Mucosa of descending colon (tissue), 3 donors: ENCODE results near the gene IPO5. TPM values are rescaled to one million over a fixed set of nuclear protein-coding genes. Genes with fewer than 3 reads are reported as not detected.
"Not testable (repeated sequence)": the region's sequence is repeated elsewhere in the genome, so short reads cannot be mapped to it uniquely, and the experiment has no call there.

Experiments used
- ATAC-seq: fragments of 200-7000 bp; cut with Tn5 transposase; one replicate; pipeline ENCODE4 v1.9.1; 2020; ENCODE audit warnings: mild to moderate bottlenecking, moderate library complexity
- DNase-seq, 3 donors: peaks; one replicate each; pipeline ENCODE4 v3.0.0-alpha.2; 2020
- H3K36me3 ChIP-seq: fragments of 200-600 bp; one replicate; pipeline ENCODE4 v1.8.0; 2021; ENCODE audit warnings: low read depth, mild to moderate bottlenecking
- H3K4me1 ChIP-seq: fragments of 200-600 bp; one replicate; pipeline ENCODE4 v1.8.0; 2021; ENCODE audit warnings: low read depth, mild to moderate bottlenecking
- H3K4me3 ChIP-seq: fragments of 200-600 bp; one replicate; pipeline ENCODE4 v1.8.0; 2021; ENCODE audit warnings: mild to moderate bottlenecking
- H3K9me3 ChIP-seq: fragments of 200-600 bp; one replicate; pipeline ENCODE4 v1.8.0; 2021; ENCODE audit warnings: mild to moderate bottlenecking
- intact Hi-C, 2 donors: fragments of 100-400 bp; cut with DNase I in 1 of 2; cut with micrococcal nuclease in 1 of 2; formaldehyde crosslinking; loops; one replicate each; pipeline versions ENCODE4 v1.11.0 to v1.11.1; 2022; cut with DNase I, micrococcal nuclease
- total RNA-seq, 3 donors: library from RNA; stranded (reverse); fragmentation: NEBNext Ultra II Directional in 2 of 3; extraction: Animal tissue kit (Norgen Biotek cat#: 25700) in 2 of 3; gene quantifications; one replicate each; pipeline versions ENCODE4 v1.2.1 to v1.2.4, GENCODE V29; 2021 to 2023
- TF ChIP-seq, protein P1 (sequence below): fragments of 200-600 bp; IDR thresholded peaks from one replicate; pipeline ENCODE4 v1.8.0; 2022; ENCODE audit warnings: antibody characterized with exemption, mild to moderate bottlenecking
- donor health status: DM: no; HTN: no; CAD: no; lungs with moderate emphysema.
- donor health status: DM: no; HTN: no; CAD: no.
- donor health status: DM: no; HTN: yes; CAD: no.

The IPO5 gene
- total RNA-seq, 3 donors from 2014 or later = 66.6 to 112 (median 68.3) TPM

DNA sequence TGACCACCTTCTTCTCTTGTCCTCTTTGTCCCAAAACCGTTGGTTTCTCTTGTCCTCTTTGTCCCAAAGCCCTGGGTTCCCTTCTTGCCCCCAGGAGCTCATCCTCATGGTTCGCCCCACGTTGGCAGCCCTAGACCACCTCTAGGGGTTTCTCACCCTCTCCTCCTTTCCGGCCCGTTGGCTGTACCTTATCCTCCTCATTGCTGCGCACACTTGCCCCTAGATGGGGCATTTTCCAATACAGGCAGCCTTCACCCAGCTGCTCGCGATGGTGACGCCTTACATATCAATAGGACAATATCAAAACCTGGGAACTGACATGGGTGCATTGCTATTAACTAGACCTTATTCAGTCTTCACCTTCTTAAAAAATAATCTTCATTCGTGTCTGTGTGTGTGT, 86.5 kb downstream of the IPO5 start:
- DNase-seq (no peak), ATAC-seq (no peak)
- no peaks in the 10 kb centered on the region for H3K4me1 ChIP-seq
- no peaks in the 10 kb centered on the region for H3K9me3 ChIP-seq
- no peaks in the 10 kb centered on the region for H3K36me3 ChIP-seq
- H3K4me3 ChIP-seq = no peak overlapping the region
- TF ChIP-seq, protein P1, sequence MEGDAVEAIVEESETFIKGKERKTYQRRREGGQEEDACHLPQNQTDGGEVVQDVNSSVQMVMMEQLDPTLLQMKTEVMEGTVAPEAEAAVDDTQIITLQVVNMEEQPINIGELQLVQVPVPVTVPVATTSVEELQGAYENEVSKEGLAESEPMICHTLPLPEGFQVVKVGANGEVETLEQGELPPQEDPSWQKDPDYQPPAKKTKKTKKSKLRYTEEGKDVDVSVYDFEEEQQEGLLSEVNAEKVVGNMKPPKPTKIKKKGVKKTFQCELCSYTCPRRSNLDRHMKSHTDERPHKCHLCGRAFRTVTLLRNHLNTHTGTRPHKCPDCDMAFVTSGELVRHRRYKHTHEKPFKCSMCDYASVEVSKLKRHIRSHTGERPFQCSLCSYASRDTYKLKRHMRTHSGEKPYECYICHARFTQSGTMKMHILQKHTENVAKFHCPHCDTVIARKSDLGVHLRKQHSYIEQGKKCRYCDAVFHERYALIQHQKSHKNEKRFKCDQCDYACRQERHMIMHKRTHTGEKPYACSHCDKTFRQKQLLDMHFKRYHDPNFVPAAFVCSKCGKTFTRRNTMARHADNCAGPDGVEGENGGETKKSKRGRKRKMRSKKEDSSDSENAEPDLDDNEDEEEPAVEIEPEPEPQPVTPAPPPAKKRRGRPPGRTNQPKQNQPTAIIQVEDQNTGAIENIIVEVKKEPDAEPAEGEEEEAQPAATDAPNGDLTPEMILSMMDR = no peak
- intact Hi-C loops = no loop called here

DNA sequence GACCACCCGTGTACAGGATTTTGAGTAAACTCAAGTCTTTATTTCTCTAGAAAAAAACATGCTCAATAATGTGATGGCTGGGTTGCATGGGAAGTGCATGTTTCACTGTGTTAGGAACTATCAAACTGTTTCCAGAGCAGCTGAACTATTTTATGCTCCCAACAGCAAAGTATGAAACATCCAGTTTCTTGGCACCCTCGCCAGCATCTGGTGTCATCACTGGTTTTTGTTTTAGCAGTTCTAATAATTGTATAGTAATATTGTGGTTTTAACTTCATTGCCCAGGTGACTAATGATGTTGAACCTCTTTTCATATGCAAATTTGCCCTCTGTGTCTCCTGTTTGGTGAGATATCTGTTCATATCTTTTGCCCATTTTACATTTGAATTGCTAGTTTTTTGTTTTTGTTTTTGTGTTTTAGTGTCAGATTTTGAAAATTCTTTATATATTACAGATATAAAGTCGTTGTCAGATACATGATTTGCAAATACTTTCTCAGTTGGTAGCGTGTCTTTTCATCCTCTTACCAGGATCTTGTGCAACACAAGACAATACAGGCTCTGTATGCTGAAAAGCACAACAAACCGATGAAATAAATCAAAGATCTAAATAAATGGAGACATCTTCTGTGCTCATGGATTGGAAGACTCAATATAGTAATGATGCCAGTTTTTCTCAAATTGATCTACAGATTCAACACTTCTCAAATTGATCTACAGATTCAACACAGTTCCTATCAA, 87.8 kb downstream of the IPO5 start:
- Histone ChIP-seq H3K36me3 (no peaks in the 10 kb centered on the region), H3K4me3 (no peak overlapping the region), H3K4me1 (no peaks in the 10 kb centered on the region), H3K9me3 (no peaks in the 10 kb centered on the region)
- intact Hi-C loops = no loop called here
- TF ChIP-seq, protein P1 = no peak
- DNase-seq (no peak), ATAC-seq (no peak)

DNA sequence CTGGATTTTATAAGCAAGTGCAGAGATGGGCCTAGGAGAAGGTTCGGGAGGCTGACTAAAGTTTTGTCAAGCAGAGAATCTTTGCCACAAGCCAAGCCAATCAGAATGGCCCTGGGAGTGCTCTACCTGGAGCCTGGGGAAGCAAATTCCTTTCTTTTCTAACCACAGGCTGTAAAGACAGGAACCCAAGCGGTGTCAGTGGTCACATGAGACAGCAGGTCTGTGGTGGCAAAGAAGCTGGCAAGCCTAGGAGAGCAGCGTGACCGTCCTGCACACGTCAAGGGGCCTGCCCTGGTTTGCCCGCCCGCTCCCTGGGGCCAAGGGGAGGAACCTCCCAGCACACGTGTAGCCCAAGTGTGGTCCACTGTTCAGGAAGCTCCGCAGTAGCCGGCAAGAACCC, 90.8 kb downstream of the IPO5 start:
- no peak overlapping the region for H3K4me3 ChIP-seq
- no peaks in the 10 kb centered on the region for H3K36me3 ChIP-seq
- DNase-seq = no peak
- no peak for ATAC-seq
- intact Hi-C loops = no loop called here
- no peaks in the 10 kb centered on the region for H3K4me1 ChIP-seq
- TF ChIP-seq, protein P1 = no peak
- H3K9me3 ChIP-seq = no peaks in the 10 kb centered on the region

DNA sequence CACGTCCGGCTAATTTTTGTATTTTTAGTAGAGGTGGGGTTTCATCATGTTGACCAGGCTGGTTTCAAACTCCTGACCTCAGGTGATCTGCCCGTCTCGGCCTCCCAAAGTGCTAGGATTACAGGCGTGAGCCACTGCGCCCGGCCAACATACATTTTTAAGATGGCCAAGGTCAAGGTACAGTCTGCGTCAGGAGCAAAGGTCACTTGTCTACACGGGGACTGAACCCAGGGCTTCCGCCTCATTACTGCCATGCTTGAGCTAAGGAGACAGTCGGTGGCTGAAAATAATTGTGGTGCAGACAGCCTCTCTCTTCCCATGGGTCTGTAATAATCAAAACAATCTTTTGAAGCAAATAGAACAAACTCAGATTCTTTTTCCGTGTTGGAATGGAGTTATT, 94.3 kb downstream of the IPO5 start:
- H3K4me1 ChIP-seq, ATAC-seq, H3K9me3 ChIP-seq, intact Hi-C loops, H3K4me3 ChIP-seq, DNase-seq, H3K36me3 ChIP-seq: not testable (repeated sequence)

DNA sequence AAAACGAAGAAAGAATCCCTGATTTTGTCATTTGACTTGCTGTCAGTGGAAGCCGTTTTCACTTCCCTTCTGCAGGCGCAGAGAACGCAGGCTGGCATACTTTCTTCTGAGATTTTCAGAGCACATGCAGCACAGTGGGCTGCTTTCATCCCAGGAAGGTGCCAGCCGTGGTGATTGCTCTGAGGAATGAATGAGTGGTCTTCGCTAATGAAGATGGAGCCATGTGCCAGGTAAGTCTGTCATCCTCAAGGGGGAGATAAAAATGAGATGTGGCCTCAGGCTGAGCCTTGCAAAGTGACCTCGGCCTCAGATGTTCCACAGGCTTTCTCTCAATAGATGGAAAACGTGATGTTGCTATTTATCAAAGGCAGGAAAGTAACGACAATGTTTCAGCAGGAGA, 94.8 kb downstream of the IPO5 start:
- intact Hi-C loops = no loop called here
- no peaks in the 10 kb centered on the region for H3K36me3 ChIP-seq
- TF ChIP-seq, protein P1 = no peak
- no peaks in the 10 kb centered on the region for H3K4me1 ChIP-seq
- H3K4me3 ChIP-seq = no peak overlapping the region
- H3K9me3 ChIP-seq = no peaks in the 10 kb centered on the region
- no peak for ATAC-seq
- DNase-seq = no peak

DNA sequence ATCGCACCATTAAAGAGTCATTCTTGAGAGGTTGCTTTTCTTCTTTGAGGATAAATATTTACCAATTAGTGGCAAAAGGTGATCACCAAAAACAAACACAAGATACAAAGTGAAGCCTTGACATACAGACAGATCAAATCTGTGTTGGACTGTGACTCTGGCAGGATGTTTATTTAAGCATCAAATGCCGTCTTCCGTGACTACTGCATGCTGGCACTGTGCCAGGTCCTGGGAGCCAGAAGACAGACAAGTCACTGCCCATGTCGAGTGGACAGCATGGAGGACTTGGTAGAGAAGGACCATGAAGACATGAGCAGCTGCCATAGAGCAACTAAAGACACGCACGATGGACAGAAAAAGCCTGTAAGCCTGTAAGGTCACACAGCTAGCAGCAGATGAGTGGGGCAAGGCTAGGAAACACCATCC, 96.6 kb downstream of the IPO5 start:
- no peak for DNase-seq

More for the DNA sequence above, 96.6 kb downstream of the IPO5 start:
- Histone ChIP-seq H3K4me3 (no peak overlapping the region), H3K9me3 (no peaks in the 10 kb centered on the region), H3K4me1 (no peaks in the 10 kb centered on the region), H3K36me3 (no peaks in the 10 kb centered on the region)
- intact Hi-C loops = no loop called here
- ATAC-seq = no peak
- TF ChIP-seq, protein P1 = no peak
